Uterus (tissue), 4 donors: ENCODE results near the gene SESTD1. TPM values are rescaled to one million over a fixed set of nuclear protein-coding genes. Genes with fewer than 3 reads are reported as not detected.

Experiments used
- DNase-seq, 2 donors: peaks; one replicate each; pipeline ENCODE4 v3.0.0-alpha.2; 2019 to 2020
- H3K27ac ChIP-seq, 2 donors: fragments of 200-600 bp; sonication (generic); 1 replicate in 1 of 2; 2 replicates in 1 of 2; pipeline ENCODE4 v1.5.1; 2016 to 2018
- H3K27me3 ChIP-seq, 2 donors: fragments of 200-600 bp; sonication (generic); one replicate each; pipeline ENCODE4 v1.5.1; 2018 to 2019; ENCODE audit warnings: control low read depth in 1 of 2
- H3K36me3 ChIP-seq, 2 donors: fragments of 200-600 bp; sonication (generic); one replicate each; pipeline ENCODE4 v1.5.1; 2019; ENCODE audit warnings: control low read depth in 1 of 2
- H3K4me1 ChIP-seq, 2 donors: fragments of 200-600 bp; sonication (generic); one replicate each; pipeline ENCODE4 v1.5.1; 2018 to 2019; ENCODE audit warnings: control low read depth in 1 of 2
- H3K4me3 ChIP-seq, 2 donors: fragments of 200-600 bp; sonication (generic); 1 replicate in 1 of 2; 2 replicates in 1 of 2; pipeline ENCODE4 v1.5.1; 2018 to 2019; ENCODE audit warnings: mild to moderate bottlenecking in 1 of 2
- H3K9me3 ChIP-seq, 2 donors: fragments of 200-600 bp; sonication (generic); one replicate each; pipeline ENCODE4 v1.5.1; 2019; ENCODE audit warnings: control low read depth in 1 of 2
- CTCF ChIP-seq, 4 experiments: fragments of 200-600 bp in 2 of 4; fragments of 450-650 bp in 2 of 4; sonication (generic) in 2 of 4; IDR thresholded peaks; one replicate each; pipeline ENCODE4 v1.5.1; 2016 to 2019; ENCODE audit warnings: antibody characterized with exemption in 4 of 4, mild to moderate bottlenecking in 2 of 4, moderate library complexity in 1 of 4
- POLR2A ChIP-seq, 2 donors: fragments of 450-650 bp; IDR thresholded peaks; one replicate each; pipeline ENCODE4 v1.6.1; 2016; ENCODE audit warnings: antibody characterized with exemption in 2 of 2, mild to moderate bottlenecking in 1 of 2, moderate library complexity in 1 of 2
- intact Hi-C: fragments of 100-400 bp; cut with DNase I; formaldehyde crosslinking; loops from one replicate; pipeline ENCODE4 v1.15.1; 2023; ENCODE audit warnings: low total_unique reads
- total RNA-seq, 4 donors: library from RNA; depleted of rRNA in 3 of 4; stranded (reverse); fragments of >200 nt in 3 of 4; gene quantifications; one replicate each; pipeline versions ENCODE4 v1.1.0 to v1.2.4, GENCODE V29; 2014 to 2023
- donor health status: DM: yes; HTN: yes; CAD: no.

The SESTD1 gene
- total RNA-seq, 4 donors from 2014 or later: 5.6 to 64.7 (median 32.8) TPM

GRCh38 chr2:179297927-179298326, 33.3 kb upstream of the SESTD1 start:
- peaks cover 0 to 3% of the 10 kb centered on the region in 2 donors for H3K36me3 ChIP-seq
- H3K27me3 ChIP-seq: no peaks in the 10 kb centered on the region
- DNase-seq: no peak
- H3K4me3 ChIP-seq: no peak overlapping the region
- H3K4me1 ChIP-seq: no peaks in the 10 kb centered on the region
- TF ChIP-seq POLR2A (IDR thresholded peaks at IDR 0.05) (no peak), CTCF (IDR thresholded peaks at IDR 0.05) (no peak)
- no peak overlapping the region for H3K27ac ChIP-seq
- intact Hi-C loops: no loop called here
- H3K9me3 ChIP-seq: no peaks in the 10 kb centered on the region

- TF ChIP-seq CTCF (IDR thresholded peaks at IDR 0.05) (no peak), POLR2A (IDR thresholded peaks at IDR 0.05) (no peak)
- DNase-seq: no peak
- intact Hi-C loops: no loop called here
These were observed 25.7 kb upstream of the SESTD1 start for GRCh38 chr2:179290329-179290728.

GRCh38 chr2:179285060-179285459, 20.4 kb upstream of the SESTD1 start:
- no peak for DNase-seq
- intact Hi-C loops: no loop called here
- Histone ChIP-seq H3K9me3 (no peaks in the 10 kb centered on the region), H3K4me3 (no peak overlapping the region), H3K4me1 (no peaks in the 10 kb centered on the region), H3K36me3 (no peaks in the 10 kb centered on the region), H3K27me3 (no peaks in the 10 kb centered on the region), H3K27ac (no peak overlapping the region)
- no peak for TF ChIP-seq POLR2A (IDR thresholded peaks at IDR 0.05)

More at GRCh38 chr2:179290329-179290728, 25.7 kb upstream of the SESTD1 start:
- H3K9me3 ChIP-seq: no peaks in the 10 kb centered on the region
- H3K4me1 ChIP-seq: no peaks in the 10 kb centered on the region
- H3K36me3 ChIP-seq: peaks cover 0 to 3% of the 10 kb centered on the region in 2 donors
- no peak overlapping the region for H3K4me3 ChIP-seq
- no peak overlapping the region for H3K27ac ChIP-seq
- H3K27me3 ChIP-seq: no peaks in the 10 kb centered on the region

- no peaks in the 10 kb centered on the region for H3K9me3 ChIP-seq
- no peak for TF ChIP-seq CTCF (IDR thresholded peaks at IDR 0.05)
- TF ChIP-seq POLR2A (IDR thresholded peaks at IDR 0.05): no peak
- no peaks in the 10 kb centered on the region for H3K27me3 ChIP-seq
- no peaks in the 10 kb centered on the region for H3K4me1 ChIP-seq
- no peak overlapping the region for H3K4me3 ChIP-seq
- H3K36me3 ChIP-seq: no peaks in the 10 kb centered on the region
- intact Hi-C loops: no loop called here
- H3K27ac ChIP-seq: no peak overlapping the region
- DNase-seq: no peak
These were observed 13.0 kb upstream of the SESTD1 start for GRCh38 chr2:179277429-179278196.

- no peak overlapping the region for H3K27ac ChIP-seq
- H3K36me3 ChIP-seq: no peaks in the 10 kb centered on the region
- no peaks in the 10 kb centered on the region for H3K27me3 ChIP-seq
- no peaks in the 10 kb centered on the region for H3K4me1 ChIP-seq
- TF ChIP-seq POLR2A (IDR thresholded peaks at IDR 0.05): no peak
- no peak for TF ChIP-seq CTCF (IDR thresholded peaks at IDR 0.05)
- H3K9me3 ChIP-seq: no peaks in the 10 kb centered on the region
- H3K4me3 ChIP-seq: no peak overlapping the region
- DNase-seq: no peak
- intact Hi-C loops: no loop called here
These were observed 10.8 kb upstream of the SESTD1 start for GRCh38 chr2:179275253-179276012.
